Keratinocyte (primary cell): ENCODE results near the gene ANXA3.

Experiments
- EZH2 ChIP-seq: IDR thresholded peaks from one replicate; pipeline ENCODE4 v1.6.1; 2012; ENCODE audit warnings: inconsistent platforms, mild to moderate bottlenecking, low read length, moderate library complexity
- TF ChIP-seq, protein P1 (sequence below), 3 experiments: IDR thresholded peaks in 1 of 3; conservative IDR thresholded peaks in 1 of 3; optimal IDR thresholded peaks in 1 of 3; 2 replicates in 2 of 3; 3 replicates in 1 of 3; pipeline versions ENCODE3 to v1.5.1; 2011; ENCODE audit warnings: low read length in 3 of 3, mild to moderate bottlenecking in 3 of 3, moderate library complexity in 2 of 3, control low read depth in 1 of 3, inconsistent platforms in 1 of 3; ENCODE audit not compliant: insufficient read depth in 2 of 3; ENCODE audit errors: extremely low read depth in 1 of 3

DNA sequence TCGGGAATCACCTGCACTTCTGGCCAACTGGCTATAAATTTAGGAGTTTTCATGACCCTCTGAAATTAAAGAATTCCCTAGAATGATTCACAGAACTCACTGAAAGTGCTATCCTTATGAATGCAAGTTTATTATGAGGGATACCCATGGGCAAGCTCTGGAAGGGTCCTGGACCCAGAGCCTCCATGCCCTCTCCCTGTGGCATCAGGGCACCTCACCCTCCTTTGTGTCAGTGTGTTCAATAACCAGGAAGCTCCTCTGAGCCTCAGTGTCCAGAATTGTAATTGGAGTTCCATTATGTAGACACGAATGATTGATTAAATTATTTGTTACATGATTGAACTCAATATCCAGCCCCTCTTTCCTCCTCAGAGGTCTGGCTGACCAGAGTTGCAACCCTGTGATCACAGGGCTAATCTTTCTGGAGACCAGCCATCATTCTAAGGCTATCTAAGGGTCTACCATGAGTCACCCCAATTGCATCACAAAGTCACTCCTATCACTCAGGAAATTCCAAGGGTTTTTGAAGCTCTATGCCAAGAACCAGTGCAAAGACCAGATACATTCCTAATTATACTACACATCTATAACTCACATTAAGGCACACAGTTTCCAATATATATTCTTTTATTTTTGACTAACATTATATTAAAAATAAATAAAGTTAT is 8.9 kb downstream of the ANXA3 start:
- TF ChIP-seq, protein P1, sequence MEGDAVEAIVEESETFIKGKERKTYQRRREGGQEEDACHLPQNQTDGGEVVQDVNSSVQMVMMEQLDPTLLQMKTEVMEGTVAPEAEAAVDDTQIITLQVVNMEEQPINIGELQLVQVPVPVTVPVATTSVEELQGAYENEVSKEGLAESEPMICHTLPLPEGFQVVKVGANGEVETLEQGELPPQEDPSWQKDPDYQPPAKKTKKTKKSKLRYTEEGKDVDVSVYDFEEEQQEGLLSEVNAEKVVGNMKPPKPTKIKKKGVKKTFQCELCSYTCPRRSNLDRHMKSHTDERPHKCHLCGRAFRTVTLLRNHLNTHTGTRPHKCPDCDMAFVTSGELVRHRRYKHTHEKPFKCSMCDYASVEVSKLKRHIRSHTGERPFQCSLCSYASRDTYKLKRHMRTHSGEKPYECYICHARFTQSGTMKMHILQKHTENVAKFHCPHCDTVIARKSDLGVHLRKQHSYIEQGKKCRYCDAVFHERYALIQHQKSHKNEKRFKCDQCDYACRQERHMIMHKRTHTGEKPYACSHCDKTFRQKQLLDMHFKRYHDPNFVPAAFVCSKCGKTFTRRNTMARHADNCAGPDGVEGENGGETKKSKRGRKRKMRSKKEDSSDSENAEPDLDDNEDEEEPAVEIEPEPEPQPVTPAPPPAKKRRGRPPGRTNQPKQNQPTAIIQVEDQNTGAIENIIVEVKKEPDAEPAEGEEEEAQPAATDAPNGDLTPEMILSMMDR (optimal IDR thresholded peaks at IDR 0.05 in 1 of 3, IDR thresholded peaks at IDR 0.05 in 1 of 3, conservative IDR thresholded peaks at IDR 0.05 in 1 of 3; ENCODE audit: extremely low read depth in 1 of 3, insufficient read depth in 2 of 3, low read length in 3 of 3), result no peak
- TF ChIP-seq EZH2, result no peak
